ENCODE measurements around the gene MYG1. TPM values are rescaled to one million over a fixed set of nuclear protein-coding genes. Genes with fewer than 3 reads are reported as not detected.

Gene MYG1
- total and polyA plus RNA-seq, 4 donors, result 31.4 to 93.5 (median 79.7) TPM

DNA sequence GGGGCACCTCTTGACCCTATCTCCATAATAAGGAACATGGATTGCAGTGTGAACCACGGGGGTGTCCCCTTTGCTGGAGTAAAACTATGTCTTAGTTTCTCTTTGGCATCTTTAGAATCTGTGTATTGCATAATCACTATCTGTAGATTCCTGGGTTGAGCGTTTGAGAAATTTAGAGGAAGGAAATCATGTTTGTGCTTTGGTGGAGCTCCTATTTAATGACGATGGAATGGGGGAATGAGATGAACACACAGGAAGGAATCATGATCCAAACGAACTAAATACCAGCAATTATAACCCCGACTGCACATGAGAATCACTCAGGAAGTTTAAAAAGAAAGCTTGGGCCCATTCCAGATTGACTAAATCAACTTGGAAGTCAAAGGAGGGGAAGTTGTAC is 1.3 kb upstream of the MYG1 start:
- DNase-seq (ENCODE audit: low read depth in 4 of 6, low spot score in 6 of 6), result no peak
- H3K4me1 ChIP-seq (ENCODE audit: control insufficient read depth, insufficient read depth, low read length), result peaks cover 50% of the 10 kb centered on the region
- no peaks in the 10 kb centered on the region for H3K27me3 ChIP-seq (ENCODE audit: control insufficient read depth, insufficient read depth, low read length)
- no peak overlapping the region for H3K4me3 ChIP-seq (ENCODE audit: low read depth, low read length)
- no peaks in the 10 kb centered on the region for H3K9me3 ChIP-seq (ENCODE audit: control insufficient read depth, insufficient read depth, low read length)
- peaks cover 30% of the 10 kb centered on the region for H3K36me3 ChIP-seq (ENCODE audit: control insufficient read depth, insufficient read depth, low read length)
- WGBS (ENCODE audit: insufficient coverage), result 100% methylated on average over 2 of the region's 5 CpGs
- H3K27ac ChIP-seq (ENCODE audit: low read depth, low read length), result no peak overlapping the region

GRCh38 chr12:53299101-53299453 is 418 bp upstream of the MYG1 start:
- H3K4me3 ChIP-seq (ENCODE audit: low read depth, low read length), result peak overlapping the region; percentile 89
- H3K36me3 ChIP-seq (ENCODE audit: control insufficient read depth, insufficient read depth, low read length), result peaks cover 38% of the 10 kb centered on the region
- H3K27me3 ChIP-seq (ENCODE audit: control insufficient read depth, insufficient read depth, low read length), result no peaks in the 10 kb centered on the region
- DNase-seq (ENCODE audit: low read depth in 4 of 6, low spot score in 6 of 6), result no peak
- WGBS (ENCODE audit: insufficient coverage), result 71% methylated on average over 2 of the region's 5 CpGs
- peak overlapping the region; percentile 78 for H3K27ac ChIP-seq (ENCODE audit: low read depth, low read length)
- peaks cover 51% of the 10 kb centered on the region for H3K4me1 ChIP-seq (ENCODE audit: control insufficient read depth, insufficient read depth, low read length)
- H3K9me3 ChIP-seq (ENCODE audit: control insufficient read depth, insufficient read depth, low read length), result no peaks in the 10 kb centered on the region

DNA sequence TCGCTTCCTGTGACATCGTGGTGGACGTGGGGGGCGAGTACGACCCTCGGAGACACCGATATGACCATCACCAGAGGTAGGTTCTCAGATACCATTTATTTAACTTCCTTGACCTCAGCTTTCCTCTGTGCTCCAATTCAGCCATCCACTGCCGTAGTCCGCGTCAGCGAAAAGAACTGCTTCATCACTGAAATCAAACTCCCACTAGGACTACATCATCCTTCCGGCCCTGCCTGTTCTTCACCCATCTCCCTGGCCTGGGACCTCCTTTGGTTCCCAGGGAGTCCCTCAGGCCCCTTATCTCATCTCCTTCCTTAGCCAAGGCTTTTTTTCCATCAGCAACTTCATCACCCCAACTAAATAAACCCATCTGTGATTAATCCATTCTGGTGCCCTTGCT is 692 bp downstream of the MYG1 start:
- H3K4me1 ChIP-seq (ENCODE audit: control insufficient read depth, insufficient read depth, low read length), result peaks cover 42% of the 10 kb centered on the region
- H3K9me3 ChIP-seq (ENCODE audit: control insufficient read depth, insufficient read depth, low read length), result no peaks in the 10 kb centered on the region
- peak overlapping the region; percentile 89 for H3K4me3 ChIP-seq (ENCODE audit: low read depth, low read length)
- H3K27me3 ChIP-seq (ENCODE audit: control insufficient read depth, insufficient read depth, low read length), result no peaks in the 10 kb centered on the region
- peaks cover 48% of the 10 kb centered on the region for H3K36me3 ChIP-seq (ENCODE audit: control insufficient read depth, insufficient read depth, low read length)
- WGBS (ENCODE audit: insufficient coverage), result 4% methylated on average over 11 of the region's 12 CpGs
- DNase-seq (ENCODE audit: low read depth in 4 of 6, low spot score in 6 of 6), result no peak
- H3K27ac ChIP-seq (ENCODE audit: low read depth, low read length), result peak overlapping the region; percentile 78

DNA sequence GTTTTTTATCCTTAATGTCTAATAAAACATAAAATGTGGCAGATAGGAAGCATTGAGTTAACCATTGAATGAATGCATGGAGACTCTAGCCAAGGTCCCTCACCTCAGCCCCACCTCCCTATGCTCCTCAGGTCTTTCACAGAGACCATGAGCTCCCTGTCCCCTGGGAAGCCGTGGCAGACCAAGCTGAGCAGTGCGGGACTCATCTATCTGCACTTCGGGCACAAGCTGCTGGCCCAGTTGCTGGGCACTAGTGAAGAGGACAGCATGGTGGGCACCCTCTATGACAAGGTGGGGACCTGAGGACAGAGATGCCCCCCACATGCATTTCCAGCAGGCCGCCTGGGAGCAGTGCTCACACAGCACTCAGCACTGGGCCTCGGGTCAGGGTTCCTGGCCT is 3.4 kb downstream of the MYG1 start:
- Histone ChIP-seq H3K4me1 (ENCODE audit: control insufficient read depth, insufficient read depth, low read length) (peaks cover 29% of the 10 kb centered on the region), H3K27me3 (ENCODE audit: control insufficient read depth, insufficient read depth, low read length) (no peaks in the 10 kb centered on the region), H3K9me3 (ENCODE audit: control insufficient read depth, insufficient read depth, low read length) (no peaks in the 10 kb centered on the region), H3K4me3 (ENCODE audit: low read depth, low read length) (no peak overlapping the region), H3K27ac (ENCODE audit: low read depth, low read length) (no peak overlapping the region), H3K36me3 (ENCODE audit: control insufficient read depth, insufficient read depth, low read length) (peaks cover 72% of the 10 kb centered on the region)
- 90% methylated on average over 4 of the region's 5 CpGs for WGBS (ENCODE audit: insufficient coverage)
- DNase-seq (ENCODE audit: low read depth in 4 of 6, low spot score in 6 of 6), result no peak

GRCh38 chr12:53306826-53307225 is 7.3 kb downstream of the MYG1 start:
- WGBS (ENCODE audit: insufficient coverage), result 92% methylated on average over 10 of the region's 10 CpGs
- peaks cover 85% of the 10 kb centered on the region for H3K36me3 ChIP-seq (ENCODE audit: control insufficient read depth, insufficient read depth, low read length)

DNA sequence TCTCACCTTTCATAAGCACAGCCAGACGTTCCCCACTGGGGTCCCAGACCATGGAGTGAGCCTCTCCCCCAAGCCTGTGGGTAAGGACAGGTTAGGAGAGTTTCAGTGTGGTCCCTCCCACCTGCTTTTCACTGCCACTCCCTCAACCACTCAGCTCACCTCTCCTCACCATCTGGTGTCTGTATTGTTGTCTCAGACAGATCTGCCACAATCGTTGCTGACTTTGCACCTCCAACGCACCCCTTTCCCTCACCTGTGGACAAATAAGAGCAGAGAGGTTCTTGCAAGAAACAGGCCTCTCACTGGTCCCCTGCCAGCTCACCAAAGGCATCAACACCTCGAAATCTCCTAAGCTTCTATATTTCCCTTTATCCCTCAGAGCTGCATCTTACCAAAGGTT is 8.8 kb downstream of the MYG1 start:
- Histone ChIP-seq H3K36me3 (ENCODE audit: control insufficient read depth, insufficient read depth, low read length) (peaks cover 77% of the 10 kb centered on the region), H3K4me3 (ENCODE audit: low read depth, low read length) (no peak overlapping the region), H3K27ac (ENCODE audit: low read depth, low read length) (no peak overlapping the region), H3K9me3 (ENCODE audit: control insufficient read depth, insufficient read depth, low read length) (no peaks in the 10 kb centered on the region), H3K27me3 (ENCODE audit: control insufficient read depth, insufficient read depth, low read length) (no peaks in the 10 kb centered on the region), H3K4me1 (ENCODE audit: control insufficient read depth, insufficient read depth, low read length) (no peaks in the 10 kb centered on the region)
- DNase-seq (ENCODE audit: low read depth in 4 of 6, low spot score in 6 of 6), result no peak
- 94% methylated on average over 3 of the region's 4 CpGs for WGBS (ENCODE audit: insufficient coverage)

More at GRCh38 chr12:53306826-53307225, 7.3 kb downstream of the MYG1 start:
- Histone ChIP-seq H3K9me3 (ENCODE audit: control insufficient read depth, insufficient read depth, low read length) (no peaks in the 10 kb centered on the region), H3K4me1 (ENCODE audit: control insufficient read depth, insufficient read depth, low read length) (peaks cover 5% of the 10 kb centered on the region), H3K27me3 (ENCODE audit: control insufficient read depth, insufficient read depth, low read length) (no peaks in the 10 kb centered on the region), H3K4me3 (ENCODE audit: low read depth, low read length) (no peak overlapping the region), H3K27ac (ENCODE audit: low read depth, low read length) (no peak overlapping the region)
- DNase-seq (ENCODE audit: low read depth in 4 of 6, low spot score in 6 of 6), result no peak

GRCh38 chr12:53313996-53314395 is 14.5 kb downstream of the MYG1 start:
- Histone ChIP-seq H3K27me3 (ENCODE audit: control insufficient read depth, insufficient read depth, low read length) (no peaks in the 10 kb centered on the region), H3K4me1 (ENCODE audit: control insufficient read depth, insufficient read depth, low read length) (no peaks in the 10 kb centered on the region), H3K4me3 (ENCODE audit: low read depth, low read length) (no peak overlapping the region), H3K36me3 (ENCODE audit: control insufficient read depth, insufficient read depth, low read length) (peaks cover 58% of the 10 kb centered on the region), H3K9me3 (ENCODE audit: control insufficient read depth, insufficient read depth, low read length) (no peaks in the 10 kb centered on the region), H3K27ac (ENCODE audit: low read depth, low read length) (no peak overlapping the region)
- DNase-seq (ENCODE audit: low read depth in 4 of 6, low spot score in 6 of 6), result no peak
- WGBS (ENCODE audit: insufficient coverage), result 93% methylated on average over 2 of the region's 3 CpGs

DNA sequence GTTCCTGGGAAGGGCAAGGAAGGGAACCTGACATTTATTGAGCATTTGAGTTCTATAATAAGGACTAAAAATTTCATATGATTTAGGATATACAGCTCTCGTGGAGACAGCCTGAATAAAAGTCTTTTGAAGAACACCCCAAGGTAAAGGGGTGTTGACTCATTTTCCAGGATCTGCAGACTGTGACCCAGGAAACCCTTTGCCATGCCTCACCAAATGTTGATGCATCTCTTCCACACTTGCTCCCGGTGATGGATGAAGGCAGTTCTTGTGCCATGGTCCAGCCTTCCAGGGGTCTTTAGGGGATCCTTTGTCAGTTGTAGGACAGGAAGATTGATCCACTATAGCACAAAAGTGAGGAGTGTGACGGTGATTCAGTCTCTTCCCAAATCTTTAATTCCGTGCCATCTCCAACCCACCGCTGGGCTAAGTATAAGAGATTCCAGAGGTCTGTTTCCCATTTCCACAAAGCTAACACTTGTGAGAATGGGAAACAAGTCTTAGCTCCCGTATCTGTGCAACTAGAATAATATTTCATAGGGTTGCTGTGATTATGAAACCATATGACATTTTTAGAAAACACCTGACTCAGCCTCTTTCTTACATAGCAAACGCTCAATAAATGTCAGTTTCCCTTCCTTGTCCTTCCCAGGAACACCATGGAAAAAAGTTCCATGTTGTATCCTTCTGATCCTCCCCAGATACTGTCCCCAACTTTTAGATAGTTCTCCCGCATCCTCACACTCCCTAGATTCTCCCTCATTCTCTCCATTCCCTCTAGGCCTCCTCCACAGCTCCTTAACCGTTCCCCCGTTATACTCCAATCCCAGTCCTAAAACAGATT is 21.1 kb downstream of the MYG1 start:
- Histone ChIP-seq H3K9me3 (ENCODE audit: control insufficient read depth, insufficient read depth, low read length) (no peaks in the 10 kb centered on the region), H3K4me3 (ENCODE audit: low read depth, low read length) (peak overlapping the region; percentile 98), H3K36me3 (ENCODE audit: control insufficient read depth, insufficient read depth, low read length) (peaks cover 23% of the 10 kb centered on the region), H3K27me3 (ENCODE audit: control insufficient read depth, insufficient read depth, low read length) (no peaks in the 10 kb centered on the region), H3K27ac (ENCODE audit: low read depth, low read length) (peak overlapping the region; percentile 99), H3K4me1 (ENCODE audit: control insufficient read depth, insufficient read depth, low read length) (peaks cover 27% of the 10 kb centered on the region)
- WGBS (ENCODE audit: insufficient coverage), result 26% methylated on average over 5 of the region's 10 CpGs
- DNase-seq (ENCODE audit: low read depth in 4 of 6, low spot score in 6 of 6), result no peak

DNA sequence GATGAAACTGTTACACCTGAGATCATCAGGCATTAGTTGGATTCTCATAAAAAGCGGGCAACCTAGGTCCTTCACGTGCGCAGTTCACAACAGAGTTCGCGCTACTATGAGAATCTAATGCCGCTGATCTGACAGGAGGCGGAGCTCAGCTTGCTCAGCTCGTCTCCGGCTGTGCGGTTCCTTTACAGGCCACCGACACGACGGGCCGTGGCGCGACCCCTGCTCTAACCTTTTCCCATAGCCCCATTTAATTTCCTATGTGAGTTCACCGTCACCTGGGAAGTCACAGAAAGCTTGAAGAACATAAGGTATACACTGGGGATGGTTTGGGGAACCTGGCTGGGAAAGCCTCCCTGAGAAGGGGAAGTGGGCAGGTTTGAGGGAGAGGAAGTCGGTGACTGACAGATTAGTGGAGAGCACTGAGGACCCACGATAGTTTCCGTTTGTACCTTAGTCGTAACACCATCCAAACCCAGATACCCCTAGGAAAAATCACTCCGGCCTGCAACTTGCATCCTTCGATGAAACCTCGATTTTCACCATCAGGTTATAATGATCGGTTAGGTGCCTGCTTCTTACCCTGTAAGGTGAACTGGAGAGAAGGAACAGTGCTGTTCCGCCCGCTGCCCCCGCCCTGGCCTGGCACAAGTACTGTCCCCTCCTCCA is 24.8 kb downstream of the MYG1 start:
- WGBS (ENCODE audit: insufficient coverage), result 33% methylated on average over 14 of the region's 28 CpGs

More for the DNA sequence above, 24.8 kb downstream of the MYG1 start:
- peak overlapping the region; percentile 94 for H3K27ac ChIP-seq (ENCODE audit: low read depth, low read length)
- H3K4me3 ChIP-seq (ENCODE audit: low read depth, low read length), result peak overlapping the region; percentile 58
- peak in 1 of 6 donors; percentile 30 for DNase-seq (ENCODE audit: low read depth in 4 of 6, low spot score in 6 of 6)
- H3K27me3 ChIP-seq (ENCODE audit: control insufficient read depth, insufficient read depth, low read length), result peaks cover 3% of the 10 kb centered on the region
- peaks cover 2% of the 10 kb centered on the region for H3K36me3 ChIP-seq (ENCODE audit: control insufficient read depth, insufficient read depth, low read length)
- peaks cover 51% of the 10 kb centered on the region for H3K4me1 ChIP-seq (ENCODE audit: control insufficient read depth, insufficient read depth, low read length)
- no peaks in the 10 kb centered on the region for H3K9me3 ChIP-seq (ENCODE audit: control insufficient read depth, insufficient read depth, low read length)
